Gastrocnemius medialis (tissue), 4 donors: ENCODE data around the gene TUBAL3.

ENCODE experiments used
- CTCF ChIP-seq, 5 experiments: fragments of 450-650 bp in 3 of 5; fragments of 200-600 bp in 2 of 5; sonication (generic) in 2 of 5; IDR thresholded peaks in 4 of 5; conservative IDR thresholded peaks in 1 of 5; 1 replicate in 4 of 5; 2 replicates in 1 of 5; pipeline ENCODE4 v1.5.1; 2016 to 2019; ENCODE audit warnings: antibody characterized with exemption in 5 of 5, mild to moderate bottlenecking in 3 of 5, moderate library complexity in 3 of 5
- POLR2A ChIP-seq, 2 donors: fragments of 450-650 bp; IDR thresholded peaks; one replicate each; pipeline ENCODE4 v1.6.1; 2017; ENCODE audit warnings: antibody characterized with exemption in 2 of 2, mild to moderate bottlenecking in 2 of 2, moderate library complexity in 2 of 2

GRCh38 chr10:5419466-5420094, 15.0 kb upstream of the TUBAL3 start:
- TF ChIP-seq POLR2A (IDR thresholded peaks at IDR 0.05) (no peak), CTCF (IDR thresholded peaks at IDR 0.05 in 4 of 5, conservative IDR thresholded peaks at IDR 0.05 in 1 of 5) (no peak)
